Fibroblast of the aortic adventitia (primary cell): ENCODE data around the gene ST3GAL6. TPM values are rescaled to one million over a fixed set of nuclear protein-coding genes. Genes with fewer than 3 reads are reported as not detected.

Experiments
- DNase-seq: peaks from one replicate; pipeline ENCODE4 v3.0.0-alpha.2; 2010; ENCODE audit warnings: low read depth
- H3K4me3 ChIP-seq: 2 replicates; pipeline ENCODE4 v1.5.1; 2011; ENCODE audit warnings: low read depth, mild to moderate bottlenecking, control low read depth, low read length, moderate library complexity
- total RNA-seq: library from RNA; depleted of rRNA; stranded (reverse); fragments of >200 nt; gene quantifications from 2 replicates; pipeline ENCODE4 v1.2.3, GENCODE V29; 2012; ENCODE audit warnings: low replicate concordance
- TF ChIP-seq, protein P1 (sequence below): IDR thresholded peaks from 2 replicates; pipeline ENCODE4 v1.5.1; 2011; ENCODE audit warnings: mild to moderate bottlenecking, low read length, control low read depth, inconsistent platforms; ENCODE audit not compliant: insufficient read depth

The ST3GAL6 gene
- total RNA-seq, 1 donor = 2.3 TPM

DNA sequence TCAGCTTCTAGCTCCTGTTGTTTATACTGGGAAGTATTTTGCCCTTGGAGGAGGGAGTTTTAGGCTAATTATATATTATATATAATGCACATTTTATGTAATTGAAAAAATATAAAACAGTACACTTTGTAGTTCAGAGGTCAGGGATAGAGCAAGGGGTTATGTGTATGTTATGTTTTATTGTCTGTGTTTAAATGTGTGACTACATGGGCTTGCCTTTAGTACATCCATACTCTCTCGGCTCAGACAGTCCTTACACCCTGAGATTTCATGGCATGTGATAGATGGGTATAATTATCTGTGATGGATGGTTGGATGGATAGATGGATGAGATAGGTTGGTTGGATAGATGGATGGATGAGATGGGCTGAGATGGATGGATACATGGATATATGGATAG lies 17.4 kb upstream of the ST3GAL6 start:
- no peak for DNase-seq
- no peak overlapping the region for H3K4me3 ChIP-seq
- TF ChIP-seq, protein P1, sequence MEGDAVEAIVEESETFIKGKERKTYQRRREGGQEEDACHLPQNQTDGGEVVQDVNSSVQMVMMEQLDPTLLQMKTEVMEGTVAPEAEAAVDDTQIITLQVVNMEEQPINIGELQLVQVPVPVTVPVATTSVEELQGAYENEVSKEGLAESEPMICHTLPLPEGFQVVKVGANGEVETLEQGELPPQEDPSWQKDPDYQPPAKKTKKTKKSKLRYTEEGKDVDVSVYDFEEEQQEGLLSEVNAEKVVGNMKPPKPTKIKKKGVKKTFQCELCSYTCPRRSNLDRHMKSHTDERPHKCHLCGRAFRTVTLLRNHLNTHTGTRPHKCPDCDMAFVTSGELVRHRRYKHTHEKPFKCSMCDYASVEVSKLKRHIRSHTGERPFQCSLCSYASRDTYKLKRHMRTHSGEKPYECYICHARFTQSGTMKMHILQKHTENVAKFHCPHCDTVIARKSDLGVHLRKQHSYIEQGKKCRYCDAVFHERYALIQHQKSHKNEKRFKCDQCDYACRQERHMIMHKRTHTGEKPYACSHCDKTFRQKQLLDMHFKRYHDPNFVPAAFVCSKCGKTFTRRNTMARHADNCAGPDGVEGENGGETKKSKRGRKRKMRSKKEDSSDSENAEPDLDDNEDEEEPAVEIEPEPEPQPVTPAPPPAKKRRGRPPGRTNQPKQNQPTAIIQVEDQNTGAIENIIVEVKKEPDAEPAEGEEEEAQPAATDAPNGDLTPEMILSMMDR = no peak

DNA sequence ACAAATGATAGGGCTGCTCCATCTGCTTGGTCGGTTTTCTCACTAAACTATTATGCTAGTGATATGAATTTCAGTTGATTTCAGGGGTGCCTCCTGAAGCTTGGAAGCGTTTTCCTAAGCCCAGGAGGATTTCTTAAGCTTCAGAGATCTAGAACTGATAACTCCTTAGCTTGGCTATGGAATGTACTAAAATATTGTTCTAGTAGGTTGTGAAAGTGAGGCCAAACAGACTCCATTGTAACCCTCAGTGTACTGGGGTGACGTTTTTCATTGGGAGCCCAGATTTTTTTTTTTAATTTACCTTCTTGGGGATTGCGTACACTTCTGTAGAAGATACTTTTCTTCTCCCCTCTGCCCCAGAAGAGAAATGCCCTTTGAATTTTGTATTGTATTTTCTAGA lies 17.0 kb upstream of the ST3GAL6 start:
- H3K4me3 ChIP-seq = no peak overlapping the region
- TF ChIP-seq, protein P1 = no peak
- DNase-seq = no peak

DNA sequence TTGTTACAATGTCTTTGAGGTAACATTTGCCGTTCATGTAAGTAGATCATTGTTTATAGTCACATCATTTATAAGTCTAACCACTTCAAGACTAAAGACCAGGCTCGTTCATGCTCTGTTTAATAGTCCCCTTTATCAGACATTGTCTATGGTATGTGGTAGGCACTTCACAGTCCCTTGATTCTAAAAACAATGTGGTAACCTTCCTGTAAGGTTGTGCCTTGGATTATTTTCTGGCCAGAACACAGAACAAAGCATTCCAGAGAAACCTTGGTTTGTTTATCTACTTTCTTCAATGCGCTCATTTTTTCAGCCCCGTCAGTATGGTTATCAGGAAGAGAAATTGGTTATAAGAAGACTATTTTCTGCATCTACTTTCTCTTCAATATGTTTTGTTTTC lies 16.3 kb upstream of the ST3GAL6 start:
- TF ChIP-seq, protein P1 = no peak
- DNase-seq = no peak
- no peak overlapping the region for H3K4me3 ChIP-seq

DNA sequence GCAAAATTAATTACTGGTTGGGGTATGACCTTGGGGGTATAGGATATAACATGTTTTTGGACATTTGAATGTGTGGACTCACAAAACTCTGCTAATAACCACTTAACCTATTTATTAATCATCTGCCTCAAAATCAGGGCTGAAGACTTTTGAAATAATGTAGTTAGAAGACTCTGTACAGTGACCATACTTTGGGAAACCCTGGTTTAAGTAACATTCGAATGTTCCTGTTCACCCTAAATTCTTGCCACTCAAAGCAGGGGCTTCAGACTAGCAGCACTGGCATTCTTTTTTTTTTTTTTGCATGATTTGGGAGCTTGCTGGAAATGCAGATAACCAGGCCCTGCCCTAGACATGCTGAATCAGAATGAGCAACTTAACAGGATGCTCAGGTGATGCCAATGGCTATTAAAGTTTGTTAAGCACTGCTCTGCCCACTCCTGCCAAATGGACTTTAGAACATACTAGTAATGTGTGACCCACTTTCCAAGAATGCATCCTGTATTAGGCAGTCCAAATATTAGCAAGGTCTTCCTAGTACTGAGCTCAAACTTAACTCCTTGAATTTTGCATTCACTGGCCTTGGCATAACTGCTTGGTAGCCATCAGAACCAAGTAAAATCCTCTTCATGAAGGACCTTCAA lies 12.7 kb upstream of the ST3GAL6 start:
- H3K4me3 ChIP-seq = no peak overlapping the region
- no peak for DNase-seq
- TF ChIP-seq, protein P1 = no peak

DNA sequence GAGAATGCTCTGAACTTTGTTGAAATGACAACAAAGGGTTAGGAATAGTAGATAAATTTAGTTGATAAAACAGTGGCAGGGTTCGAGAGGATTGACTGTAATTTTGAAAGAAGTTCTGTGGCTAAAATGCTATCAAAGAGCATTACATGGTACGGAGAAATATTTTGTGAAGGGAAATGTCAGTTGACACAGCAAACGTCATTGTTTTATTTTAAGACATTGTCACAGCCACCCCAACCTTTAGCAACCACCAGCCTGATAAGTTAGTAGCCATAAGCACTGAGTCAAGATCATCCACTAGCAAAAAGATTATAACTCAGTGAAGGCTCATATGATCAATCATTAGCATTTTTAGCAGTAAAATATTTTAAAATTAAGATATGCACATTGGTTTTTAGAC lies 8.7 kb upstream of the ST3GAL6 start:
- no peak for DNase-seq
- TF ChIP-seq, protein P1 = no peak

DNA sequence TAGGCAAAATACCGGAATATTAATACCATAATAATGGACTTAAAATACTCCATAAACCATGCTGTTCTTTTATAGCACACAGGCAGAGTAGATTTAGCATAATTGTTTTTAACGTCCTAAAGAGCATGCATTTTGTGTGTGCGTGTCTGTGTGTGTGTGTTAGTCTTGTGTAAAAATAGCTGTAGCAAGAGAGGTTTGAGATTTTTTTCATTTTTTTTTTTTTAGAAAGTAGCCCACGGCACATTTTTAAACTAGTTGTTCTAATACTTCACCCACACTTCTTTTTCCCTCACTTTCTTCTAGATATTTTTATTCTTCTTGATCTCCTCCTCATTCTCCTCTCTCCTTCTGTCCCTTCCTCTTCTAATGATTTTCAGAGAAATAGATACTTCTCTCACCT lies 7.5 kb upstream of the ST3GAL6 start:
- DNase-seq = no peak
- no peak overlapping the region for H3K4me3 ChIP-seq
- TF ChIP-seq, protein P1 = no peak

More for the DNA sequence above, 8.7 kb upstream of the ST3GAL6 start:
- H3K4me3 ChIP-seq = no peak overlapping the region

DNA sequence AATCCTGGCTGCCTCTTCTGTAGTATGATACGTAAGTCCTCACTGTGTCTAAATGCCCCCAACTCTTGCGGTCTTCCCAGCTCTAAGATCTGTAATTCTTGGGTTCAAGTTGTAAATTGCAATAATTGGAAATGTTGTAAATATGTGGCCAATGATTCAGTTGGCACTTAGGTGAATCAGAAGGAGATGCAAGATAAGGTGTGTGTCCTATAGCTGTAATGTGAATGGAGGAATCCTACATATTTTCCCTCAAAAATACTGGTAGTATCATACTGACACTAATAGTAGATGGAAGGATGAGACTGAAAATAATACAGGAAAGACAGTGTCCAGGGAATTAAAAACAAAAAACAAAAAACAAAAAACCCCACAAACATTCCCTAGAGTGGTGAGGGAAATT lies 3.5 kb upstream of the ST3GAL6 start:
- TF ChIP-seq, protein P1 = no peak
- no peak for DNase-seq
- no peak overlapping the region for H3K4me3 ChIP-seq
